H1 (cell line): ENCODE results near the gene SLC19A1. TPM values are rescaled to one million over a fixed set of nuclear protein-coding genes. Genes with fewer than 3 reads are reported as not detected.
A peak's percentile ranks its signal among the peaks of the same experiment; 100 is the strongest.

ENCODE experiments used
- CTCF ChIA-PET: fragments of 300-600 bp; sonication (Branson Sonifier 250); formaldehyde crosslinking; loops from one replicate; lab custom pipeline; 2021; ENCODE audit not compliant: partially characterized antibody; lab: Charles Lee
- POLR2A ChIA-PET: fragments of 300-600 bp; sonication (Branson Sonifier 250); formaldehyde crosslinking; loops from one replicate; lab custom pipeline; 2021; ENCODE audit warnings: inconsistent platforms; ENCODE audit not compliant: partially characterized antibody; lab: Charles Lee
- DNase-seq, 2 experiments: peaks; one replicate each; pipeline versions ENCODE4 v3.0.0 to v3.0.0-alpha.2; 2010 to 2022; ENCODE audit warnings: low spot score in 2 of 2, low read depth in 1 of 2, mixed read lengths in 1 of 2
- FAIRE-seq: peaks from 2 replicates; lab custom pipeline; 2011; peaks lifted over from hg19 to GRCh38; lab: Jason Lieb, UNC
- H2AFZ ChIP-seq: 2 replicates; pipeline ENCODE4 v1.8.1; 2012; ENCODE audit warnings: low read length, inconsistent platforms
- H2AK5ac ChIP-seq: 2 replicates; pipeline ENCODE4 v1.6.1; 2013; ENCODE audit warnings: low read depth, low read length
- H2BK120ac ChIP-seq: replicated peaks from 2 replicates; pipeline ENCODE3; 2013; ENCODE audit warnings: low read depth, low read length, inconsistent platforms
- H2BK12ac ChIP-seq: 2 replicates; pipeline ENCODE4 v1.6.1; 2013; ENCODE audit warnings: low read depth, low read length
- H2BK15ac ChIP-seq: 2 replicates; pipeline ENCODE4 v1.6.1; 2013; ENCODE audit warnings: low read length
- H2BK20ac ChIP-seq: 2 replicates; pipeline ENCODE4 v1.6.1; 2013; ENCODE audit warnings: low read length
- H2BK5ac ChIP-seq: 2 replicates; pipeline ENCODE4 v1.6.1; 2013; ENCODE audit warnings: low read depth, low read length
- H3K14ac ChIP-seq: 2 replicates; pipeline ENCODE4 v1.6.1; 2013; ENCODE audit warnings: inconsistent platforms; ENCODE audit not compliant: insufficient read length
- H3K18ac ChIP-seq: 2 replicates; pipeline ENCODE4 v1.6.1; 2013; ENCODE audit warnings: low read length; ENCODE audit errors: extremely low read depth
- H3K23ac ChIP-seq: 2 replicates; pipeline ENCODE4 v1.6.1; 2013; ENCODE audit warnings: inconsistent platforms; ENCODE audit not compliant: insufficient read length
- H3K23me2 ChIP-seq: 2 replicates; pipeline ENCODE4 v1.6.1; 2013; ENCODE audit warnings: low read depth, low read length
- H3K27ac ChIP-seq: 2 replicates; pipeline ENCODE4 v1.6.1; 2011; ENCODE audit warnings: low read depth, low read length, inconsistent platforms
- H3K27me3 ChIP-seq, 4 experiments: replicated peaks in 1 of 4; 1 replicate in 1 of 4; 2 replicates in 3 of 4; pipeline versions ENCODE4 v1.6.1 to v1.8.1; 2011 to 2013; ENCODE audit warnings: low read length in 3 of 4, mild to moderate bottlenecking in 3 of 4, inconsistent platforms in 2 of 4, mixed read lengths in 2 of 4, moderate library complexity in 1 of 4; ENCODE audit not compliant: control insufficient read depth in 3 of 4, insufficient read depth in 3 of 4; ENCODE audit errors: extremely low read depth in 1 of 4
- H3K36me3 ChIP-seq, 4 experiments: 2 replicates each; pipeline versions ENCODE4 v1.6.1 to v1.8.1; 2011 to 2013; ENCODE audit warnings: mild to moderate bottlenecking in 4 of 4, low read length in 3 of 4, moderate library complexity in 2 of 4, control low read depth in 1 of 4, inconsistent platforms in 1 of 4; ENCODE audit not compliant: insufficient read depth in 4 of 4, control insufficient read depth in 2 of 4
- H3K4ac ChIP-seq: replicated peaks from 2 replicates; pipeline ENCODE3; 2013; ENCODE audit warnings: low read length, low read depth, mixed read lengths, inconsistent platforms; ENCODE audit not compliant: insufficient read length
- H3K4me1 ChIP-seq, 4 experiments: replicated peaks in 1 of 4; 1 replicate in 1 of 4; 2 replicates in 3 of 4; pipeline versions ENCODE4 v1.6.1 to v1.8.1; 2011 to 2013; ENCODE audit warnings: low read length in 3 of 4, inconsistent platforms in 2 of 4, mixed read lengths in 1 of 4; ENCODE audit not compliant: insufficient read depth in 4 of 4, control insufficient read depth in 3 of 4
- H3K4me2 ChIP-seq, 2 experiments: 2 replicates each; pipeline versions ENCODE4 v1.6.1 to v1.8.1; 2011 to 2013; ENCODE audit warnings: low read depth in 2 of 2, low read length in 2 of 2, control low read depth in 1 of 2, inconsistent platforms in 1 of 2, mild to moderate bottlenecking in 1 of 2; ENCODE audit not compliant: insufficient read depth in 1 of 2
- H3K4me3 ChIP-seq, 4 experiments: fragments of 200-600, 300-600 bp in 1 of 4; sonication (generic), shearing (Covaris generic), sonication (Bioruptor Twin) in 1 of 4; 2 replicates each; pipeline versions ENCODE4 v1.5.1 to v1.8.1; 2011 to 2016; ENCODE audit warnings: low read length in 4 of 4, low read depth in 3 of 4, control low read depth in 2 of 4, inconsistent platforms in 2 of 4, mild to moderate bottlenecking in 2 of 4, mixed read lengths in 1 of 4, moderate library complexity in 1 of 4; ENCODE audit not compliant: insufficient read depth in 2 of 4; ENCODE audit errors: extremely low read depth in 1 of 4
- H3K56ac ChIP-seq: replicated peaks from 2 replicates; pipeline ENCODE3; 2013; ENCODE audit warnings: low read depth, mild to moderate bottlenecking, mixed read lengths, low read length, inconsistent platforms; ENCODE audit not compliant: insufficient read length
- H3K79me1 ChIP-seq: 2 replicates; pipeline ENCODE4 v1.6.1; 2013; ENCODE audit warnings: low read depth, low read length, control low read depth
- H3K79me2 ChIP-seq, 2 experiments: 2 replicates each; pipeline versions ENCODE4 v1.6.1 to v1.8.1; 2012 to 2013; ENCODE audit warnings: low read length in 2 of 2, mild to moderate bottlenecking in 2 of 2, inconsistent platforms in 1 of 2; ENCODE audit not compliant: insufficient read depth in 2 of 2, control insufficient read depth in 1 of 2
- H3K9ac ChIP-seq, 4 experiments: replicated peaks in 1 of 4; 1 replicate in 1 of 4; 2 replicates in 3 of 4; pipeline versions ENCODE4 v1.6.1 to v1.8.1; 2011 to 2013; ENCODE audit warnings: low read depth in 3 of 4, low read length in 3 of 4, control low read depth in 2 of 4, mild to moderate bottlenecking in 2 of 4, moderate library complexity in 2 of 4, inconsistent platforms in 1 of 4; ENCODE audit errors: extremely low read depth in 1 of 4
- H3K9me3 ChIP-seq, 2 experiments: 2 replicates each; pipeline versions ENCODE4 v1.6.1 to v1.8.1; 2012 to 2013; ENCODE audit warnings: mild to moderate bottlenecking in 2 of 2, moderate library complexity in 2 of 2, control low read depth in 1 of 2, inconsistent platforms in 1 of 2, low read depth in 1 of 2, low read length in 1 of 2, mixed read lengths in 1 of 2; ENCODE audit not compliant: insufficient read depth in 2 of 2
- H4K20me1 ChIP-seq, 2 experiments: replicated peaks in 1 of 2; 2 replicates each; pipeline versions ENCODE3 to v1.8.1; 2011 to 2013; ENCODE audit warnings: inconsistent platforms in 2 of 2, low read length in 2 of 2, mild to moderate bottlenecking in 1 of 2; ENCODE audit not compliant: insufficient read depth in 2 of 2, control insufficient read depth in 1 of 2
- H4K5ac ChIP-seq: 2 replicates; pipeline ENCODE4 v1.6.1; 2013; ENCODE audit warnings: low read length, low read depth, mixed read lengths, inconsistent platforms; ENCODE audit not compliant: insufficient read length
- H4K8ac ChIP-seq: 2 replicates; pipeline ENCODE4 v1.8.0; 2013; ENCODE audit warnings: mild to moderate bottlenecking, moderate library complexity, low read length, inconsistent platforms; ENCODE audit not compliant: insufficient read depth; ENCODE audit errors: extremely low read depth
- H4K91ac ChIP-seq: replicated peaks from 2 replicates; pipeline ENCODE3; 2013; ENCODE audit warnings: low read length, mixed read lengths, inconsistent platforms; ENCODE audit not compliant: insufficient read length
- E2F6 ChIP-seq: IDR thresholded peaks from 2 replicates; pipeline ENCODE4 v1.6.1; 2012; ENCODE audit warnings: inconsistent platforms
- GABPA ChIP-seq: IDR thresholded peaks from 2 replicates; pipeline ENCODE4 v1.6.1; 2011; ENCODE audit warnings: mild to moderate bottlenecking, low read length, moderate library complexity, borderline replicate concordance; ENCODE audit not compliant: insufficient read depth
- SRF ChIP-seq: IDR thresholded peaks from 2 replicates; pipeline ENCODE4 v1.6.1; 2011; ENCODE audit warnings: mild to moderate bottlenecking, low read depth, low read length, moderate library complexity
- WGBS, 2 experiments: shearing (Covaris generic) in 1 of 2; methylation state at CpG; one replicate each; pipeline versions ENCODE4 v1.1.6 to v1.1.7; 2013 to 2015; ENCODE audit warnings: low lambda C conversion rate in 2 of 2, mixed read lengths in 2 of 2, inconsistent platforms in 1 of 2, low coverage in 1 of 2, missing lambda C conversion rate in 1 of 2; ENCODE audit not compliant: insufficient replicate concordance in 2 of 2, insufficient coverage in 1 of 2, insufficient read length in 1 of 2; ENCODE audit errors: extremely low coverage in 1 of 2, missing lambda C conversion rate in 1 of 2; 5-methylcytosine and 5-hydroxymethylcytosine counted together
- polyA plus RNA-seq, 7 experiments: library from polyadenylated mRNA; depleted of rRNA in 3 of 7; stranded (reverse) in 5 of 7; unstranded in 2 of 7; fragments of >200 nt in 5 of 7; fragments of 200-250 nt in 2 of 7; gene quantifications; 1 replicate in 5 of 7; 2 replicates in 1 of 7; 4 replicates in 1 of 7; pipeline versions ENCODE4 v1.2.1 to v1.2.3, GENCODE V29; 2011 to 2013; ENCODE audit warnings: missing spikeins in 2 of 7, mixed read lengths in 2 of 7
- total RNA-seq: library from RNA; stranded (reverse); fragmentation: NEBNext Ultra II Directional; extraction: Animal tissue kit (Norgen Biotek cat#: 25700); gene quantifications from 2 replicates; pipeline ENCODE4 v1.2.1, GENCODE V29; 2021

The SLC19A1 gene
- total and polyA plus RNA-seq, 2 of the 8 experiments (the other 6 are each of a cell fraction or from before 2014, with no cell fraction given): 31.6 to 43.8 TPM

DNA sequence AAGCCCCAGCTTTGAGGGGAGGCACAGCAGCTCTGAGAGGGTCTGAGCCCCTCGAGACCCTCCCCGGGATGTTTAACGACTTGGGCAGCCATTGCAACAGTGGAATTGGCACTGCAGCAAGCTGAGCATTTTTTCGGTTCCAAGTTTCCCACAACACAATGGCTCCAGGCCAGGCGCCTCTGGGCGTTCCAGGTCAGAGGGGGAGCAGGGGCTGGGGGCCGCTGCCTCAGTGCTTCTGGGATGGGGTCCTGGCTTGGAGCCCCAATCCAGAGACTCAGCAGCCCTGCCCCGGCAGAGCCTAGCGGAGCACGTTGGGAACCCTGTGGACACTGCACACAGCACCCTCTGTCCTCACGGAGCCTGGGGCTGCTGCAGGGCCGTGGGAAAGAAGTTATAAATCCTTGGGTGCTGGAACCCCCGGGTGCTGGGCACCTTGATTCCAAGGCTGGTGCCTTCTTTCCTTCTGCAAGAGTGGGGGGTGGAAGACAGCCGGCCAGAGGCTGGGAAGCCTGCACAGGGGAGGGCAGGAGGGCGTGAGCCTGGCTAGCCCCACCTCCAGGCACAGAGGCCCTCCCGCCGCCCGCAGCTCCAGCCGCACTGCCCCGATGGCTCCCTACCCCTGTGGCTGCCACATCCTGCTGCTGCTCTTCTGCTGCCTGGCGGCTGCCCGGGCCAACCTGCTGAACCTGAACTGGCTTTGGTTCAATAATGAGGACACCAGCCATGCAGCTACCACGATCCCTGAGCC lies 87.1 kb downstream of the SLC19A1 start:
- no peak overlapping the region for H2BK15ac ChIP-seq
- H3K36me3 ChIP-seq: peaks cover 0 to 14% (median 2%) of the 10 kb centered on the region in 4 experiments; a peak in 5 of 8 replicates
- no peak for TF ChIP-seq SRF
- TF ChIP-seq E2F6: no peak
- 0 out of 2 replicates have a peak, but pooled peaks have one; percentile 14 for TF ChIP-seq GABPA
- TF ChIP-seq, all 59 proteins: peak for 1
- H2AK5ac ChIP-seq: no peak overlapping the region
- H3K4me3 ChIP-seq: no peak overlapping the region
- no peak overlapping the region; a peak in 1 of 7 replicates for H3K9ac ChIP-seq
- H3K27ac ChIP-seq: no peak overlapping the region
- no peak overlapping the region for H3K18ac ChIP-seq
- DNase-seq (no peak), FAIRE-seq (no peak)
- H2BK120ac ChIP-seq: no peak overlapping the region
- peaks cover 21% of the 10 kb centered on the region for H3K79me1 ChIP-seq
- H4K8ac ChIP-seq: no peak overlapping the region
- CTCF ChIA-PET: interaction anchor here (0.9 to 2.1 kb wide), 6 partner anchors 15 to 456 kb away, joined by 3 to 6 read pairs (median 3); no protein-coding TSS in a partner anchor
- H2AFZ ChIP-seq: no peak overlapping the region
- no peaks in the 10 kb centered on the region for H3K27me3 ChIP-seq
- peaks cover 19 to 43% of the 10 kb centered on the region in 2 experiments for H4K20me1 ChIP-seq
- no peak overlapping the region for H3K56ac ChIP-seq
- H2BK5ac ChIP-seq: no peak overlapping the region
- no peak overlapping the region for H3K14ac ChIP-seq
- POLR2A ChIA-PET: interaction anchor here (0.8 to 0.9 kb wide), 3 partner anchors 12 to 49 kb away, joined by 3 to 4 read pairs (median 3); no protein-coding TSS in a partner anchor
- peaks cover 4% of the 10 kb centered on the region; the same call in 1 of the 2 replicates for H3K23me2 ChIP-seq
- no peak overlapping the region for H3K4ac ChIP-seq
- peaks cover 11 to 64% of the 10 kb centered on the region in 2 experiments for H3K79me2 ChIP-seq
- H2BK20ac ChIP-seq: no peak overlapping the region
- peaks cover 0 to 10% of the 10 kb centered on the region in 2 experiments; a peak in 2 of 4 replicates for H3K9me3 ChIP-seq
- H3K4me2 ChIP-seq: no peak overlapping the region
- no peak overlapping the region for H2BK12ac ChIP-seq
- no peaks in the 10 kb centered on the region; a peak in 1 of 7 replicates for H3K4me1 ChIP-seq
- 90% methylated on average over 23 of the region's 23 CpGs; no CpG with 5 or more reads in 1 of the 2 experiments for WGBS, 2 experiments
- H4K91ac ChIP-seq: peak overlapping the region; percentile 54
- no peak overlapping the region for H3K23ac ChIP-seq
- H4K5ac ChIP-seq: no peak overlapping the region
